Endothelial cell of umbilical vein (primary cell): ENCODE results near the gene GRIN3B.

Experiments
- CTCF ChIP-seq, 2 donors: IDR thresholded peaks; 1 replicate in 1 of 2; 2 replicates in 1 of 2; pipeline ENCODE4 v1.5.1; 2011; ENCODE audit warnings: low read length in 2 of 2, mild to moderate bottlenecking in 2 of 2, moderate library complexity in 2 of 2, control low read depth in 1 of 2, inconsistent platforms in 1 of 2, low read depth in 1 of 2; ENCODE audit not compliant: insufficient read depth in 1 of 2; ENCODE audit errors: extremely low read depth in 1 of 2
- FOS ChIP-seq: IDR thresholded peaks from 2 replicates; pipeline ENCODE4 v1.6.1; 2011; ENCODE audit warnings: mild to moderate bottlenecking, low read length, moderate library complexity, borderline replicate concordance; ENCODE audit not compliant: insufficient read depth
- MAX ChIP-seq: IDR thresholded peaks from 2 replicates; pipeline ENCODE4 v1.6.1; 2011; ENCODE audit not compliant: insufficient read depth, insufficient read length
- POLR2A ChIP-seq: IDR thresholded peaks from 2 replicates; pipeline ENCODE4 v1.6.1; 2012; ENCODE audit warnings: low read depth, mild to moderate bottlenecking, control low read depth, low read length
- POLR2AphosphoS5 ChIP-seq: IDR thresholded peaks from 2 replicates; pipeline ENCODE4 v1.6.1; 2012; ENCODE audit warnings: low read depth, mild to moderate bottlenecking, control low read depth, low read length, moderate library complexity; ENCODE audit not compliant: insufficient read depth

DNA sequence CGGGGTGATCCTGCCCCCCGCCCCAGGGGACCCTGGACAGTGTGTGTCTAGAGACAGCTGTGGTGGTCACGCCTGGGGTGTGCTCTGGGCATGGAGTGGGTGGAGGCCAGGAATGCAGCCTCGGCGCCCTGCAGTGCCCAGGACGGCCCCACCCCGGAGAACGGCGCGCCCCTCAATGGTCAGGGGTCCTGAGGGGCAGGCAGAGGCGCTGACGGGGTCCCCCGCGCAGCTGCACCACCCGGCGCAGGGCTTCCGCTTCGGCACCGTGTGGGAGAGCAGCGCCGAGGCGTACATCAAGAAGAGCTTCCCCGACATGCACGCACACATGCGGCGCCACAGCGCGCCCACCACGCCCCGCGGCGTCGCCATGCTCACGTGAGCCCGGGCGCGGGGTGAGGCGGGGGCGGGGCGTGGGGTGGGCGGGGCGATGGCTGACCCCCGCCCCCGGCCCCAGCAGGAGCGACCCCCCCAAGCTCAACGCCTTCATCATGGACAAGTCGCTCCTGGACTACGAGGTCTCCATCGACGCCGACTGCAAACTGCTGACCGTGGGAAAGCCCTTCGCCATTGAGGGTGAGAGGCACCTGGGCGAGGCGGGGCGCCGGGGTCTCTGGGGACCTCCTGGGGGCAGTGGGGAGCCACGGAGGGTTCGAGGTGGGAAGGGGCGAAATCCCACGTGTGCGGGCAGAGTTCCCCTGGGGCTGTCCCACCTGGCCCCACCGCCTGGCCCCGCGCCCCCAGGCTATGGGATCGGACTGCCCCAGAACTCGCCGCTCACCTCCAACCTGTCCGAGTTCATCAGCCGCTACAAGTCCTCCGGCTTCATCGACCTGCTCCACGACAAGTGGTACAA lies 7.4 kb downstream of the GRIN3B start:
- TF ChIP-seq MAX (no peak), CTCF (IDR thresholded peaks at IDR 0.05; ENCODE audit: extremely low read depth in 1 of 2, insufficient read depth in 1 of 2, low read depth in 1 of 2, low read length in 2 of 2) (no peak), FOS (no peak), POLR2AphosphoS5 (no peak), POLR2A (no peak)
